RWPE2 (cell line): ENCODE measurements around the gene WDR75.

Source experiments
- ATAC-seq: fragments of 200-7000 bp; cut with Tn5 transposase; 3 replicates; pipeline ENCODE4 v1.9.1; 2021; ENCODE audit warnings: low read depth
- DNase-seq: peaks from one replicate; pipeline ENCODE4 v3.0.0-alpha.2; 2020; ENCODE audit warnings: low spot score
- H3K27ac ChIP-seq: fragments of 450-650 bp; 2 replicates; pipeline ENCODE4 v1.5.1; 2017; ENCODE audit warnings: mild to moderate bottlenecking; ENCODE audit not compliant: poor library complexity, severe bottlenecking
- H3K27me3 ChIP-seq: fragments of 250-450 bp; sonication (Bioruptor Pico); 2 replicates; pipeline ENCODE4 v1.5.1; 2021; ENCODE audit warnings: mild to moderate bottlenecking, moderate library complexity; ENCODE audit not compliant: insufficient read depth, poor library complexity, severe bottlenecking
- H3K36me3 ChIP-seq: fragments of 250-450 bp; sonication (Bioruptor Pico); 2 replicates; pipeline ENCODE4 v1.5.1; 2020; ENCODE audit warnings: low read depth, mild to moderate bottlenecking, moderate library complexity
- H3K4me1 ChIP-seq: fragments of 250-450 bp; sonication (Bioruptor Pico); 2 replicates; pipeline ENCODE4 v1.5.1; 2021; ENCODE audit warnings: mild to moderate bottlenecking, moderate library complexity; ENCODE audit not compliant: insufficient read depth, poor library complexity, severe bottlenecking
- H3K4me3 ChIP-seq: fragments of 250-450 bp; sonication (Bioruptor Pico); 2 replicates; pipeline ENCODE4 v1.5.1; 2021; ENCODE audit warnings: mild to moderate bottlenecking, moderate library complexity; ENCODE audit not compliant: severe bottlenecking
- H3K9me3 ChIP-seq: fragments of 250-450 bp; sonication (Bioruptor Pico); 2 replicates; pipeline ENCODE4 v1.5.1; 2021; ENCODE audit warnings: mild to moderate bottlenecking, moderate library complexity; ENCODE audit not compliant: severe bottlenecking
- TF ChIP-seq, protein P1 (sequence below): fragments of 450-650 bp; IDR thresholded peaks from one replicate; pipeline ENCODE4 v1.5.1; 2017; ENCODE audit warnings: mild to moderate bottlenecking, moderate library complexity; ENCODE audit not compliant: poor library complexity, severe bottlenecking

WDR75 gene

DNA sequence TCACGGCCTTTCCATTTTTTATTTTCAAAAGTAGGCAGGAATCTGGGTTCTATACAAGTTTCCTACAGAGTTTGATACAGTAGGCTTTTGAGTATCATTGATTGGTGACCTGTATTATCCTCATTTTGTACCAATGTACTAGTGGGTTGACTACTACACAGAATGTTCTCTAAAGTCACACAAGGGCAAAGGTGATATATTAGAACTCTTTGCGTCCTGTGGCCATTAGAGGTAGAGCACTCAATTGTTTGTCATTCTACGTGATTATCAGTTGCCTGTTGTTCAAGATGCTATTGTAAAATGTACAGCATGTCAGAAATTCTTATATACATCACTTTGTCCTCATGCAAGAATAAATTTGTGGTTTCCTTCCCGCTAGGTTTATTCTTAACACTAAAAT lies 24.8 kb downstream of the WDR75 start:
- TF ChIP-seq, protein P1, sequence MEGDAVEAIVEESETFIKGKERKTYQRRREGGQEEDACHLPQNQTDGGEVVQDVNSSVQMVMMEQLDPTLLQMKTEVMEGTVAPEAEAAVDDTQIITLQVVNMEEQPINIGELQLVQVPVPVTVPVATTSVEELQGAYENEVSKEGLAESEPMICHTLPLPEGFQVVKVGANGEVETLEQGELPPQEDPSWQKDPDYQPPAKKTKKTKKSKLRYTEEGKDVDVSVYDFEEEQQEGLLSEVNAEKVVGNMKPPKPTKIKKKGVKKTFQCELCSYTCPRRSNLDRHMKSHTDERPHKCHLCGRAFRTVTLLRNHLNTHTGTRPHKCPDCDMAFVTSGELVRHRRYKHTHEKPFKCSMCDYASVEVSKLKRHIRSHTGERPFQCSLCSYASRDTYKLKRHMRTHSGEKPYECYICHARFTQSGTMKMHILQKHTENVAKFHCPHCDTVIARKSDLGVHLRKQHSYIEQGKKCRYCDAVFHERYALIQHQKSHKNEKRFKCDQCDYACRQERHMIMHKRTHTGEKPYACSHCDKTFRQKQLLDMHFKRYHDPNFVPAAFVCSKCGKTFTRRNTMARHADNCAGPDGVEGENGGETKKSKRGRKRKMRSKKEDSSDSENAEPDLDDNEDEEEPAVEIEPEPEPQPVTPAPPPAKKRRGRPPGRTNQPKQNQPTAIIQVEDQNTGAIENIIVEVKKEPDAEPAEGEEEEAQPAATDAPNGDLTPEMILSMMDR, result no peak
- Histone ChIP-seq H3K9me3 (no peaks in the 10 kb centered on the region), H3K36me3 (peaks cover 100% of the 10 kb centered on the region), H3K4me1 (no peaks in the 10 kb centered on the region), H3K27ac (no peak overlapping the region), H3K4me3 (no peak overlapping the region), H3K27me3 (no peaks in the 10 kb centered on the region)
- no peak for DNase-seq
- ATAC-seq, result no peak

DNA sequence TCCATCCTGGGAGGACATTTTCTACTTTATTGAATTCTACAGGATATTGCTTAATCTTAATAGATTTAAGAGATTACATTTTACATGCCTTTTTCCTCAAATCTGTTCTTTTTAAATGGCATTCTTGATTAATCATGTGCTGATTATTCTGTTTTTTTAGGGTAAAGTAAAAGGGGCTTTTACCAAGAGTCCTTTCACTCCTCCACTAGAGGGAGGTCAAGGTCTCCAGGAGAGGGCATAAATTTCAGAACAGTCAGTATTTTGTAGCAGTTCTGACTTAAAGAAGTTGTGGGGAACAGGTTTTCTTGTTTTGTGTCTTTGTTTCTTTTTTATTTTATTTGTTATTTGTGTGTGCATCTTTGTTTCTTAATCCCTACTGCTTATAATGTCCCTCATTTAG lies 25.4 kb downstream of the WDR75 start:
- DNase-seq (no peak), ATAC-seq (no peak)
- Histone ChIP-seq H3K27ac (no peak overlapping the region), H3K4me3 (no peak overlapping the region), H3K36me3 (peaks cover 100% of the 10 kb centered on the region), H3K9me3 (no peaks in the 10 kb centered on the region), H3K4me1 (no peaks in the 10 kb centered on the region), H3K27me3 (no peaks in the 10 kb centered on the region)
- TF ChIP-seq, protein P1, result peak; percentile 40

DNA sequence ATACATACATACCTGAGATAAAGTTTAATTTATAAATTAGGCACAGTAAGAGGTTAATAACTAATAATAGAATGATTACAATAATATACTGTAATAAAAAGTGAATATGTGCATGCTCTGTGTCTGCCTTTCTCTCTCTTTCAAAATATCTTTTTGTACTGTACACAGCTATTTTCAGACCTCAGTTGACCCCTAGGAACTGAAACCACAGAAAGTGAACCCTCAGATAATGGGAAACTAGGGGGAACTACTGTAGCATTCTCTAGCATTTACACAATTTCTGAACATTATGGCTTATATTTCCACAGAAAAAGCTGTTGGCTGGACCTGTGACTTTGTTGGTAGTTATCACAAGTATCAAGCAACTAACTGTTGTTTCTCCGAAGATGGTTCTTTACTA lies 25.9 kb downstream of the WDR75 start:
- TF ChIP-seq, protein P1, result no peak
- no peak overlapping the region for H3K27ac ChIP-seq
- H3K36me3 ChIP-seq, result peaks cover 100% of the 10 kb centered on the region
- no peaks in the 10 kb centered on the region for H3K27me3 ChIP-seq
- DNase-seq, result no peak
- H3K4me1 ChIP-seq, result no peaks in the 10 kb centered on the region
- no peak overlapping the region for H3K4me3 ChIP-seq
- no peaks in the 10 kb centered on the region for H3K9me3 ChIP-seq
- ATAC-seq, result no peak

DNA sequence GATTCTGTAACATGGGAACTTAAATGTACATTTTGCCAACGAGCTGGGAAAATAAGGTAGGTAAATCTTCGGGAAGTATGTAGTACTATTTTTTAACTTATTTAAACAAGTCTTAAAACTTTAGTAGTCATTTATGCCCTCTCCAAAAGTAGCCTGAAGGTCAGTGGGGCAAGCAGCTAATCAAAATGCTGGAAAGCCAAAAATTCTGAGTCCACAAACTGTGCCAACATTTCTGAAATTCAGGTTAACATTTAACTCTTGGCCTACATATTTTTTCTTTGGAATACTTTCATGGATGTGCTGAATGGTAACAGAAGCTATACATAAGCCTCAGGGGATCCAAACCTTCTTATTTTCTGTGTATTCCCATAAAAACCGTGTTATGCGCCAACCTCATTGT lies 26.3 kb downstream of the WDR75 start:
- Histone ChIP-seq H3K9me3 (no peaks in the 10 kb centered on the region), H3K4me3 (no peak overlapping the region), H3K27me3 (no peaks in the 10 kb centered on the region), H3K27ac (no peak overlapping the region), H3K4me1 (no peaks in the 10 kb centered on the region), H3K36me3 (peaks cover 100% of the 10 kb centered on the region)
- ATAC-seq (no peak), DNase-seq (no peak)
- TF ChIP-seq, protein P1, result no peak

DNA sequence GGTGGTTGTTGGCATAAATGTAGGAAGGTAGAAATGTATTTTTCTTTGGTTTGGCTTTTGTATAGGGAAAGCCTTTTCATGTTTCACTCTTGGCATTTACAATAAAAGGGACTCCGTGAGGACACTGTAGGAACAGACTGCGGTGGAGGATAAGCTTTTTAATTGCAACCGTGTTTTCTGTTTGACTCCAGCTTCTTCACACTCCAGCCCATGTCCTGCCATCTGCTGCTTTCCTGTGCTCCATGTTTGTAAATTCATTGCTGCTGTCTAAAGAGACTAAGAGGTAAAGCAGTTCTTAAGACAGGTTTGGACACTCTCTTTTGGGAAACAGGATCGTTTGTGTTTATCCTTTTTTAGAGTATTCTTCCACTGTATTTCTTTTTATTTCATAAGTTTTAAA lies 33.3 kb downstream of the WDR75 start:
- TF ChIP-seq, protein P1, result no peak
- H3K27me3 ChIP-seq, result no peaks in the 10 kb centered on the region
- no peak for ATAC-seq
- no peak overlapping the region for H3K27ac ChIP-seq
- peaks cover 59% of the 10 kb centered on the region for H3K36me3 ChIP-seq
- no peaks in the 10 kb centered on the region for H3K4me1 ChIP-seq
- no peak for DNase-seq
- no peaks in the 10 kb centered on the region for H3K9me3 ChIP-seq
- H3K4me3 ChIP-seq, result no peak overlapping the region
